Measurements from ENCODE around the gene DDX55.

Gene DDX55

DNA sequence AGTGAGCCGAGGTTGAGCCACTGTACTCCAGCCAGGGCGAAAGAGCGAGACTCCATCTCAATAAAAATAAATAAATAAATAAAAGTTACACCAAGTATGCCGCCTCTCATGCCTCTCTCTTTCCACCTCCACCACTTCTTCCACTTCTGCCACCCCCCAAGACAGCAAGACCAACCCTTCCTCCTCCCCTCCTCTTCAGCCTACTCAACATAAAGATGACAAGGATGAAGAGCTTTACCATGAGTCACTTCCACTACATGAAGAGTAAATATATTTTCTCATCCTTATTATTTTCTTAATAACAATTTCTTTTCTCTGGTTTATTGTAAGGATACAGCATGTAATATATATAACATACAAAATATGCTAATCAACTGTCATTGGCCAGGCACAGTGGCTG, 21.1 kb upstream of the DDX55 start:
- H2BK5ac ChIP-seq (ENCODE audit: low read length) = no peak overlapping the region
- no peaks in the 10 kb centered on the region for H3K36me3 ChIP-seq (ENCODE audit: control insufficient read depth, insufficient read depth, low read length)
- H3K4ac ChIP-seq (ENCODE audit: low read depth, low read length) = no peak overlapping the region
- H3K56ac ChIP-seq (ENCODE audit: low read length) = no peak overlapping the region
- peaks cover 4% of the 10 kb centered on the region for H3K4me1 ChIP-seq (ENCODE audit: control insufficient read depth, low read depth, low read length)
- H3K4me2 ChIP-seq (ENCODE audit: low read length) = no peak overlapping the region
- no peak overlapping the region for H3K27ac ChIP-seq (ENCODE audit: low read depth, low read length)
- no peak overlapping the region for H4K5ac ChIP-seq (ENCODE audit: low read length)
- peaks cover 13% of the 10 kb centered on the region for H3K79me2 ChIP-seq (ENCODE audit: control insufficient read depth, insufficient read depth, low read length)
- H3K79me1 ChIP-seq (ENCODE audit: low read length) = peaks cover 9% of the 10 kb centered on the region
- no peaks in the 10 kb centered on the region for H3K27me3 ChIP-seq (ENCODE audit: insufficient read depth, low read length, poor library complexity)
- no peak overlapping the region for H2BK15ac ChIP-seq (replicated peaks; ENCODE audit: low read depth)
- WGBS (ENCODE audit: extremely low coverage, insufficient coverage, low lambda C conversion rate) = no CpG with 5 or more reads among the region's 4 CpGs
- no peak overlapping the region for H3K23ac ChIP-seq (ENCODE audit: low read length)
- H2BK120ac ChIP-seq (ENCODE audit: low read depth, low read length) = no peak overlapping the region
- no peak overlapping the region for H3K9ac ChIP-seq (ENCODE audit: low read length)
- no peak for DNase-seq
- no peak overlapping the region for H3K18ac ChIP-seq (ENCODE audit: low read length)
- no peak overlapping the region for H2AK5ac ChIP-seq (ENCODE audit: low read length)
- no peak overlapping the region for H3K4me3 ChIP-seq (ENCODE audit: low read length)
- H4K8ac ChIP-seq (ENCODE audit: low read depth, low read length) = no peak overlapping the region

DNA sequence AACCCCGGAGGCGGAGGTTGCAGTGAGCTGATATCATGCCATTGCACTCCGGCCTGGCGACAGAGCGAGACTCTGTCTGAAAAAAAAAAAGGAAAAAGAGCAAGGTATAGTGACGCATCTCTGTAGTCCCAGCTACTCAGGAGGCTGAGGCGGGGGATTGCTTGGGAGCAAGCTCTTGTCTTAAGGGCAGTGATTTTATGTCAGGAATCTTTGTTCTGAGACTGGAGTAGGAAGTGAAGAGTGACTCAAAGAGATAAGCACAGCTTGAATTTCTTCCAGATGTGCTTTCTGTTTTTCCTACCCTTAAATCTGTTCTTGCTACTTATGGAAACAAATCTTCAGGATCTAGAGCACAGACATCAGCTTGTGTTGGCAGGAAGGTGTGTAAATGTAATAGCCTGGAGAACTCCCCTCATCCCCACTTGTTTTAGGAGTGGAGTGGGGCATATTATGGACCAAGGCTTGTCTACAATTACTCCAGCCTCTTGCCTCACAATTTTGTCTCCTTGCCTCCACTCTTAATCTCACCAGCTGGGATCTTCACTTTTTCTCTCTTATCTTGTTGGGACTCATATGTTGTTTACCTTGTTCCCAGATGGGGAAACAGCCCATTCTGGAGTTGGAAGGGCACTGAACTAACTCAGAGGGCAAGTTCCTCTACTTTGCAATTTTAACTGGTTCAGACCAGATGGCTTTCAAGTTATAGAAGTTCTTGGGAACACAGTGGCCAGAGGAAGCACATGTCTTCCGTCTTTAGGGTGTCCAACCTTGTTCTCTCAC, 10.0 kb upstream of the DDX55 start:
- no CpG with 5 or more reads among the region's 8 CpGs for WGBS (ENCODE audit: extremely low coverage, insufficient coverage, low lambda C conversion rate)

DNA sequence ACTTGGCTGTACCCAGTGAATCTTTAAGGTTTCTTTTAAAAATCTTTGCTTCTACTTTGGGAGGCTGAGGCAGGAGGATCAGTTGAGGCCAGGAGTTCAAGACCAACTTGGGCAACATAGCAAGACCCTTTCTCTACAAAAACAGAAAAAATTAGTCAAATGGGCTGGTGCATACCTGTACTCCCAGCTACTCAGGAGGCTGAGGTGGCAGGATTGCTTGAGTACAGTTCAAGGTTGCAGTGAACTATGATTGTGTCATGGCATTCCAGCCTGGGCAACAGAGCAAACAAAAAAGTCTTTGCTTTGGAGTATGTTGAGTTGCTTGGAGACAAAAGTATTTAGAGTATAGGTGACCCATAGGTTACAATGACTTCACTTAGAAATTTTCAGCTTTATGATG, 6.2 kb upstream of the DDX55 start:
- Histone ChIP-seq H3K9ac (ENCODE audit: low read length) (no peak overlapping the region), H3K79me1 (ENCODE audit: low read length) (peaks cover 4% of the 10 kb centered on the region), H2BK15ac (replicated peaks; ENCODE audit: low read depth) (no peak overlapping the region), H3K79me2 (ENCODE audit: control insufficient read depth, insufficient read depth, low read length) (peaks cover 3% of the 10 kb centered on the region), H3K56ac (ENCODE audit: low read length) (no peak overlapping the region), H2BK5ac (ENCODE audit: low read length) (no peak overlapping the region), H3K4ac (ENCODE audit: low read depth, low read length) (no peak overlapping the region), H3K23ac (ENCODE audit: low read length) (no peak overlapping the region), H3K4me3 (ENCODE audit: low read length) (no peak overlapping the region), H3K27me3 (ENCODE audit: insufficient read depth, low read length, poor library complexity) (no peaks in the 10 kb centered on the region), H2BK120ac (ENCODE audit: low read depth, low read length) (no peak overlapping the region), H3K4me2 (ENCODE audit: low read length) (no peak overlapping the region), H4K5ac (ENCODE audit: low read length) (no peak overlapping the region), H3K27ac (ENCODE audit: low read depth, low read length) (no peak overlapping the region), H4K8ac (ENCODE audit: low read depth, low read length) (no peak overlapping the region), H3K4me1 (ENCODE audit: control insufficient read depth, low read depth, low read length) (no peaks in the 10 kb centered on the region), H2AK5ac (ENCODE audit: low read length) (no peak overlapping the region), H3K18ac (ENCODE audit: low read length) (no peak overlapping the region), H3K36me3 (ENCODE audit: control insufficient read depth, insufficient read depth, low read length) (peaks cover 11% of the 10 kb centered on the region)
- no peak for DNase-seq

More for the DNA sequence above, 10.0 kb upstream of the DDX55 start:
- Histone ChIP-seq H3K18ac (ENCODE audit: low read length) (no peak overlapping the region), H2AK5ac (ENCODE audit: low read length) (no peak overlapping the region), H3K23ac (ENCODE audit: low read length) (no peak overlapping the region), H4K5ac (ENCODE audit: low read length) (no peak overlapping the region), H4K8ac (ENCODE audit: low read depth, low read length) (no peak overlapping the region), H3K4me3 (ENCODE audit: low read length) (no peak overlapping the region), H2BK15ac (replicated peaks; ENCODE audit: low read depth) (no peak overlapping the region), H3K79me1 (ENCODE audit: low read length) (peaks cover 9% of the 10 kb centered on the region), H3K4me2 (ENCODE audit: low read length) (no peak overlapping the region), H3K9ac (ENCODE audit: low read length) (no peak overlapping the region), H3K79me2 (ENCODE audit: control insufficient read depth, insufficient read depth, low read length) (peaks cover 12% of the 10 kb centered on the region), H2BK5ac (ENCODE audit: low read length) (no peak overlapping the region), H3K4ac (ENCODE audit: low read depth, low read length) (no peak overlapping the region), H3K36me3 (ENCODE audit: control insufficient read depth, insufficient read depth, low read length) (peaks cover 12% of the 10 kb centered on the region), H3K56ac (ENCODE audit: low read length) (no peak overlapping the region), H2BK120ac (ENCODE audit: low read depth, low read length) (no peak overlapping the region), H3K4me1 (ENCODE audit: control insufficient read depth, low read depth, low read length) (no peaks in the 10 kb centered on the region), H3K27ac (ENCODE audit: low read depth, low read length) (no peak overlapping the region), H3K27me3 (ENCODE audit: insufficient read depth, low read length, poor library complexity) (no peaks in the 10 kb centered on the region)
- no peak for DNase-seq

DNA sequence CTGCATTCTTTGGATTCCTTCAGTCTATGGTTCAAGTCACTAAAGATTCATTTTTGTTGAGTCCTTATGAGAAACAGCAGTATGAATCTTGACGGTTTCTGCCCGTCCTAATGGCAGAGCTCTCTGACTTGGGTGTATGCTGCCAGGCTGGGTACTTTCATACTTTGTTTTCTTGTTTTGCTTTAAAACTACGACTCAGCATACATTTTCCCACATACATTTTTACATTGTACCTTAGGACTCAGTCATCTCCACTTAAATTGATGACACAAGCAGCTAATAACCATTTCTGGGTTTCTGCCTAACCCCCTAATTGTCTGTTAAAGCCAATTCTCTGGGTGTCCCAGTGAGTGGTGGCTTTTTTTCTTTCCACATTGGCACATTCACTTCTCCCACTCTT, 4.8 kb upstream of the DDX55 start:
- H3K27ac ChIP-seq (ENCODE audit: low read depth, low read length) = no peak overlapping the region

DNA sequence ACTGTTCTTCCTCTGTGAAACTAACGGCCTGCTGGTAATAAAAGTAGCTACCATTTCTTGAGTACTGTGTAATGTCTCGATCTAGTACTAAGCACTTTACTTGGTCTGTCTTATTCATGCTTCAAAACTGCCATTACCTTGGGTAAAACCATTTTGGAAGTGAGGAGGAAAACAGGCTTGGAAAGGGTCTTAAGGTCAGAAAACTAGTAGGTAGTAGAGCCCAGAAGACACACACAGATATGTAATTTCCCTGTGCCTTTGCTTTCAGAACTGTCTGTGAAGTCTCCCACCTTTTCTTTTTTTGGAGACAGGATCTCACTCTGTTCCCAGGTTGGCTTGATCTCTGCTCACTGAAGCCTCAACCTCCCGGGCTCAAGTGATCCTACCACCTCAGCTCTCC, 3.4 kb upstream of the DDX55 start:
- H3K79me2 ChIP-seq (ENCODE audit: control insufficient read depth, insufficient read depth, low read length) = peaks cover 15% of the 10 kb centered on the region
- H3K27ac ChIP-seq (ENCODE audit: low read depth, low read length) = no peak overlapping the region
- no peak overlapping the region for H4K5ac ChIP-seq (ENCODE audit: low read length)
- no peak overlapping the region for H3K4ac ChIP-seq (ENCODE audit: low read depth, low read length)
- no peak overlapping the region for H3K23ac ChIP-seq (ENCODE audit: low read length)
- H3K36me3 ChIP-seq (ENCODE audit: control insufficient read depth, insufficient read depth, low read length) = peaks cover 5% of the 10 kb centered on the region
- H3K79me1 ChIP-seq (ENCODE audit: low read length) = no peaks in the 10 kb centered on the region
- peaks cover 2% of the 10 kb centered on the region for H3K4me1 ChIP-seq (ENCODE audit: control insufficient read depth, low read depth, low read length)
- no peaks in the 10 kb centered on the region for H3K27me3 ChIP-seq (ENCODE audit: insufficient read depth, low read length, poor library complexity)
- H4K8ac ChIP-seq (ENCODE audit: low read depth, low read length) = no peak overlapping the region
- no peak overlapping the region for H2BK120ac ChIP-seq (ENCODE audit: low read depth, low read length)
- H3K4me2 ChIP-seq (ENCODE audit: low read length) = no peak overlapping the region
- DNase-seq = no peak
- no peak overlapping the region for H3K4me3 ChIP-seq (ENCODE audit: low read length)
- no peak overlapping the region for H2BK5ac ChIP-seq (ENCODE audit: low read length)
- WGBS (ENCODE audit: extremely low coverage, insufficient coverage, low lambda C conversion rate) = no CpG with 5 or more reads among the region's 3 CpGs
- no peak overlapping the region for H3K18ac ChIP-seq (ENCODE audit: low read length)
- H3K56ac ChIP-seq (ENCODE audit: low read length) = no peak overlapping the region
- no peak overlapping the region for H2BK15ac ChIP-seq (replicated peaks; ENCODE audit: low read depth)
- no peak overlapping the region for H3K9ac ChIP-seq (ENCODE audit: low read length)
- H2AK5ac ChIP-seq (ENCODE audit: low read length) = no peak overlapping the region

More for the DNA sequence above, 4.8 kb upstream of the DDX55 start:
- Histone ChIP-seq H3K4me3 (ENCODE audit: low read length) (no peak overlapping the region), H2BK15ac (replicated peaks; ENCODE audit: low read depth) (no peak overlapping the region), H3K27me3 (ENCODE audit: insufficient read depth, low read length, poor library complexity) (no peaks in the 10 kb centered on the region), H3K36me3 (ENCODE audit: control insufficient read depth, insufficient read depth, low read length) (peaks cover 7% of the 10 kb centered on the region), H3K56ac (ENCODE audit: low read length) (no peak overlapping the region), H3K4me1 (ENCODE audit: control insufficient read depth, low read depth, low read length) (no peaks in the 10 kb centered on the region), H3K4me2 (ENCODE audit: low read length) (no peak overlapping the region), H3K79me2 (ENCODE audit: control insufficient read depth, insufficient read depth, low read length) (peaks cover 4% of the 10 kb centered on the region), H3K23ac (ENCODE audit: low read length) (no peak overlapping the region), H4K5ac (ENCODE audit: low read length) (no peak overlapping the region), H4K8ac (ENCODE audit: low read depth, low read length) (no peak overlapping the region), H3K9ac (ENCODE audit: low read length) (no peak overlapping the region), H2AK5ac (ENCODE audit: low read length) (no peak overlapping the region), H3K79me1 (ENCODE audit: low read length) (peaks cover 1% of the 10 kb centered on the region), H2BK5ac (ENCODE audit: low read length) (no peak overlapping the region), H3K4ac (ENCODE audit: low read depth, low read length) (no peak overlapping the region), H3K18ac (ENCODE audit: low read length) (no peak overlapping the region), H2BK120ac (ENCODE audit: low read depth, low read length) (no peak overlapping the region)
- no CpG with 5 or more reads among the region's 3 CpGs for WGBS (ENCODE audit: extremely low coverage, insufficient coverage, low lambda C conversion rate)
- no peak for DNase-seq

DNA sequence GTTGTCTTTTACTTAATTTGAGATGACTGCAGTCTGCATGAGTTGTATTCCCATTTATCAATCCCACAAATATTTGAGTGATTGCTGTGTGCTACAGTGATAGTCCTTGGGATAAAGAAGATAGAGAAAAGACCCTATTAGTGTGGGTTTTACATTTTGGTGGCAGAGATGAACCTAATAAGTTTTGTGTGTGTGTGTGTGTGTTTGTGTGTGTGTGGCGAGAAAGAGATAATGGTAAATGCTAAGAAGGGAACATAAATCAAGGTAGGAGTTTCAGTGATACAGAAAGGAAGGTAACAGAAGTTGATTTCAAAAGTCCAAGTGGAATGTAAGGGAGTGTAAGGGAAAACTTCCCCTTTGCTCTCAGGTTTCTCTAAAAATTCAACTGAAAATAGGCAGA, 2.6 kb upstream of the DDX55 start:
- Histone ChIP-seq H3K56ac (ENCODE audit: low read length) (no peak overlapping the region), H2BK5ac (ENCODE audit: low read length) (no peak overlapping the region), H4K5ac (ENCODE audit: low read length) (no peak overlapping the region), H3K9ac (ENCODE audit: low read length) (no peak overlapping the region), H2BK120ac (ENCODE audit: low read depth, low read length) (no peak overlapping the region), H3K23ac (ENCODE audit: low read length) (no peak overlapping the region), H3K4me3 (ENCODE audit: low read length) (no peak overlapping the region), H3K27me3 (ENCODE audit: insufficient read depth, low read length, poor library complexity) (no peaks in the 10 kb centered on the region), H2AK5ac (ENCODE audit: low read length) (no peak overlapping the region), H3K79me1 (ENCODE audit: low read length) (no peaks in the 10 kb centered on the region), H3K18ac (ENCODE audit: low read length) (no peak overlapping the region), H3K27ac (ENCODE audit: low read depth, low read length) (no peak overlapping the region), H3K4me1 (ENCODE audit: control insufficient read depth, low read depth, low read length) (peaks cover 2% of the 10 kb centered on the region), H4K8ac (ENCODE audit: low read depth, low read length) (no peak overlapping the region), H3K36me3 (ENCODE audit: control insufficient read depth, insufficient read depth, low read length) (peaks cover 5% of the 10 kb centered on the region), H3K79me2 (ENCODE audit: control insufficient read depth, insufficient read depth, low read length) (peaks cover 23% of the 10 kb centered on the region), H2BK15ac (replicated peaks; ENCODE audit: low read depth) (no peak overlapping the region), H3K4me2 (ENCODE audit: low read length) (no peak overlapping the region), H3K4ac (ENCODE audit: low read depth, low read length) (no peak overlapping the region)
- WGBS (ENCODE audit: extremely low coverage, insufficient coverage, low lambda C conversion rate) = 100% methylated on average over 1 of the region's 1 CpG
- DNase-seq = no peak
